Body of pancreas (tissue), 4 donors: Measurements from ENCODE around the gene PFKFB2.

Experiments used
- POLR2A ChIP-seq, 3 donors: fragments of 450-650 bp; IDR thresholded peaks; one replicate each; pipeline ENCODE4 v1.6.1; 2016; ENCODE audit warnings: antibody characterized with exemption in 3 of 3, mild to moderate bottlenecking in 2 of 3
- TF ChIP-seq, protein P1 (sequence below), 7 experiments: fragments of 450-650 bp in 4 of 7; fragments of 200-600 bp in 3 of 7; sonication (generic) in 3 of 7; IDR thresholded peaks; one replicate each; pipeline ENCODE4 v1.5.1; 2016 to 2019; ENCODE audit warnings: antibody characterized with exemption in 7 of 7

DNA sequence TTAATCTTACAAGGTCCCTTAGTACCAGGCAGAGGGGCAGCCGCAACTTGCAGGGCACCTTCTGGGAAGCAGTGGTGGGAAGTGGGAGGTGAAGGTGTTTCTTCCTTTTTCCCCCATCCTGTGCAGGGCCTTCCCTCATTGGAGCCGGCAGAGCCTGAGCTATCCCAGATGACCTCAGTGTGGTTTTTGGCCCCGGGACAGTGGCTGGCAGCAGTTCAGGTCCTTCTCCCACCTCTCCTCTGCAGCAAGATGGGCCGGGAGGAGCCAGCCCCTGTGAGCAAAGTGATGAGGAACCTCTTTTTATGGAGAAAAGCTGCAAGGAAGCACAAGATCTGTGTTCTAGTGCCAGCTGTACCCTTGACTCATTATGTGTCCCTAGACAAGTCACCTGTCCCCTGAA is 6.8 kb downstream of the PFKFB2 start:
- TF ChIP-seq, protein P1, sequence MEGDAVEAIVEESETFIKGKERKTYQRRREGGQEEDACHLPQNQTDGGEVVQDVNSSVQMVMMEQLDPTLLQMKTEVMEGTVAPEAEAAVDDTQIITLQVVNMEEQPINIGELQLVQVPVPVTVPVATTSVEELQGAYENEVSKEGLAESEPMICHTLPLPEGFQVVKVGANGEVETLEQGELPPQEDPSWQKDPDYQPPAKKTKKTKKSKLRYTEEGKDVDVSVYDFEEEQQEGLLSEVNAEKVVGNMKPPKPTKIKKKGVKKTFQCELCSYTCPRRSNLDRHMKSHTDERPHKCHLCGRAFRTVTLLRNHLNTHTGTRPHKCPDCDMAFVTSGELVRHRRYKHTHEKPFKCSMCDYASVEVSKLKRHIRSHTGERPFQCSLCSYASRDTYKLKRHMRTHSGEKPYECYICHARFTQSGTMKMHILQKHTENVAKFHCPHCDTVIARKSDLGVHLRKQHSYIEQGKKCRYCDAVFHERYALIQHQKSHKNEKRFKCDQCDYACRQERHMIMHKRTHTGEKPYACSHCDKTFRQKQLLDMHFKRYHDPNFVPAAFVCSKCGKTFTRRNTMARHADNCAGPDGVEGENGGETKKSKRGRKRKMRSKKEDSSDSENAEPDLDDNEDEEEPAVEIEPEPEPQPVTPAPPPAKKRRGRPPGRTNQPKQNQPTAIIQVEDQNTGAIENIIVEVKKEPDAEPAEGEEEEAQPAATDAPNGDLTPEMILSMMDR (IDR thresholded peaks at IDR 0.05): no peak
- TF ChIP-seq POLR2A (IDR thresholded peaks at IDR 0.05): no peak
